Trophoblast cell (in vitro differentiated cells and primary cell): ENCODE data around the gene COQ10B.
A peak's percentile ranks its signal among the peaks of the same experiment; 100 is the strongest.

Experiments used
- DNase-seq, 2 donors: peaks; one replicate each; pipeline ENCODE4 v3.0.0-alpha.2; 2016
- H2AFZ ChIP-seq: 2 replicates; pipeline ENCODE4 v1.6.1; 2013; ENCODE audit warnings: low read length, moderate library complexity, mild to moderate bottlenecking; ENCODE audit not compliant: insufficient read depth, poor library complexity
- H2AK5ac ChIP-seq: 2 replicates; pipeline ENCODE4 v1.6.1; 2013; ENCODE audit warnings: mild to moderate bottlenecking, low read length
- H2BK120ac ChIP-seq: 2 replicates; pipeline ENCODE4 v1.6.1; 2013; ENCODE audit warnings: low read length, mild to moderate bottlenecking, moderate library complexity; ENCODE audit not compliant: insufficient read depth, poor library complexity
- H2BK12ac ChIP-seq: 2 replicates; pipeline ENCODE4 v1.6.1; 2013; ENCODE audit warnings: mild to moderate bottlenecking, low read length, moderate library complexity
- H2BK5ac ChIP-seq: 2 replicates; pipeline ENCODE4 v1.6.1; 2013; ENCODE audit warnings: low read length, low read depth, moderate library complexity, mild to moderate bottlenecking; ENCODE audit not compliant: poor library complexity
- H3K14ac ChIP-seq: 2 replicates; pipeline ENCODE4 v1.6.1; 2013; ENCODE audit warnings: mild to moderate bottlenecking, low read length
- H3K18ac ChIP-seq: 2 replicates; pipeline ENCODE4 v1.6.1; 2013; ENCODE audit warnings: mild to moderate bottlenecking, low read length
- H3K23ac ChIP-seq: 2 replicates; pipeline ENCODE4 v1.6.1; 2013; ENCODE audit warnings: low read length
- H3K27ac ChIP-seq: 2 replicates; pipeline ENCODE4 v1.5.1; 2013; ENCODE audit warnings: low read depth, mild to moderate bottlenecking, inconsistent platforms, low read length, moderate library complexity
- H3K27me3 ChIP-seq: 2 replicates; pipeline ENCODE4 v1.6.1; 2013; ENCODE audit warnings: inconsistent platforms, mild to moderate bottlenecking, low read length, moderate library complexity; ENCODE audit not compliant: insufficient read depth
- H3K36me3 ChIP-seq, 2 experiments: 1 replicate in 1 of 2; 2 replicates in 1 of 2; pipeline ENCODE4 v1.6.1; 2013; ENCODE audit warnings: low read length in 2 of 2, mild to moderate bottlenecking in 2 of 2, moderate library complexity in 1 of 2; ENCODE audit not compliant: insufficient read depth in 2 of 2, control insufficient read depth in 1 of 2
- H3K4ac ChIP-seq: 2 replicates; pipeline ENCODE4 v1.6.1; 2013; ENCODE audit warnings: low read depth, mild to moderate bottlenecking, low read length, moderate library complexity
- H3K4me1 ChIP-seq, 2 experiments: 1 replicate in 1 of 2; 2 replicates in 1 of 2; pipeline ENCODE4 v1.6.1; 2013; ENCODE audit warnings: low read length in 2 of 2, mild to moderate bottlenecking in 2 of 2, moderate library complexity in 1 of 2; ENCODE audit not compliant: insufficient read depth in 2 of 2, control insufficient read depth in 1 of 2
- H3K4me2 ChIP-seq: 2 replicates; pipeline ENCODE4 v1.6.1; 2013; ENCODE audit warnings: inconsistent platforms, mild to moderate bottlenecking, low read length, moderate library complexity
- H3K4me3 ChIP-seq: 2 replicates; pipeline ENCODE4 v1.5.1; 2013; ENCODE audit warnings: mild to moderate bottlenecking, low read depth, low read length, inconsistent platforms
- H3K79me1 ChIP-seq: one replicate; pipeline ENCODE4 v1.6.1; 2013; ENCODE audit warnings: low read length
- H3K79me2 ChIP-seq: 2 replicates; pipeline ENCODE4 v1.6.1; 2013; ENCODE audit warnings: low read length, mild to moderate bottlenecking; ENCODE audit not compliant: control insufficient read depth, insufficient read depth, poor library complexity
- H3K9ac ChIP-seq: 2 replicates; pipeline ENCODE4 v1.6.1; 2013; ENCODE audit warnings: mild to moderate bottlenecking, low read length
- H3K9me3 ChIP-seq: 2 replicates; pipeline ENCODE4 v1.6.1; 2013; ENCODE audit warnings: low read depth, mild to moderate bottlenecking, control low read depth, inconsistent platforms, low read length; ENCODE audit not compliant: insufficient read depth
- H4K12ac ChIP-seq: 2 replicates; pipeline ENCODE4 v1.6.1; 2013; ENCODE audit warnings: low read depth, mild to moderate bottlenecking, low read length, moderate library complexity
- H4K8ac ChIP-seq: 2 replicates; pipeline ENCODE4 v1.6.1; 2013; ENCODE audit warnings: low read depth, mild to moderate bottlenecking, low read length, moderate library complexity
- H4K91ac ChIP-seq: one replicate; pipeline ENCODE4 v1.6.1; 2013; ENCODE audit warnings: low read depth, mild to moderate bottlenecking, low read length, moderate library complexity
- WGBS: extraction: QIAGEN DNeasy Blood & Tissue Kit; methylation state at CpG from one replicate; pipeline ENCODE4 v1.1.7; 2013; ENCODE audit warnings: missing lambda C conversion rate; ENCODE audit not compliant: insufficient read length, insufficient coverage; ENCODE audit errors: extremely low coverage; 5-methylcytosine and 5-hydroxymethylcytosine counted together

COQ10B gene

DNA sequence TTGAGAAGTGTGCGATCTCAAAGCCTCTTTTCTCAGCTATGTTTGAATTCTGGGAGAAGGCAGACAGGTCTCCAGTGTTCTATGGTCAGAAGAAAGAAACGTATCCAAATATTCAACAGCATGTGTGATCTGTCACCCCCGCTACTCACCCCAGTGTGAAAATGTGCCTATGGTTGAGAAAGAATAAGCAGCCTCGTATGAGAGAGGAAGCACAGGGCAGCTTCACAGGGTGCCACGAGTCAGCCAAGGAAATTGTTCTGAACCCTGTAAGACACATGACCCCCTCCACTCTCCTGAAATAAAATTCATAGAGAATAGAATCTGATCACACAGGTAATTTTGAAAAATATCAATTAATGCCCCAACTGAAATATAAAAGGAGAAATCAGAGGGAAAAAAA, 10.5 kb upstream of the COQ10B start:
- WGBS, result no CpG with 5 or more reads among the region's 5 CpGs
- Histone ChIP-seq H3K9ac (no peak overlapping the region), H3K4me3 (no peak overlapping the region), H3K4ac (no peak overlapping the region), H3K4me1 (no peaks in the 10 kb centered on the region), H3K9me3 (no peaks in the 10 kb centered on the region), H4K8ac (no peak overlapping the region), H3K27ac (no peak overlapping the region), H3K79me1 (no peaks in the 10 kb centered on the region), H3K18ac (no peak overlapping the region), H2BK5ac (no peak overlapping the region), H2BK120ac (no peak overlapping the region), H4K12ac (no peak overlapping the region), H3K4me2 (no peak overlapping the region), H2AFZ (no peak overlapping the region), H3K23ac (no peak overlapping the region), H2AK5ac (no peak overlapping the region), H3K14ac (no peak overlapping the region), H3K27me3 (no peaks in the 10 kb centered on the region), H4K91ac (no peak overlapping the region), H3K36me3 (no peaks in the 10 kb centered on the region), H3K79me2 (no peaks in the 10 kb centered on the region), H2BK12ac (no peak overlapping the region)
- DNase-seq, result no peak

DNA sequence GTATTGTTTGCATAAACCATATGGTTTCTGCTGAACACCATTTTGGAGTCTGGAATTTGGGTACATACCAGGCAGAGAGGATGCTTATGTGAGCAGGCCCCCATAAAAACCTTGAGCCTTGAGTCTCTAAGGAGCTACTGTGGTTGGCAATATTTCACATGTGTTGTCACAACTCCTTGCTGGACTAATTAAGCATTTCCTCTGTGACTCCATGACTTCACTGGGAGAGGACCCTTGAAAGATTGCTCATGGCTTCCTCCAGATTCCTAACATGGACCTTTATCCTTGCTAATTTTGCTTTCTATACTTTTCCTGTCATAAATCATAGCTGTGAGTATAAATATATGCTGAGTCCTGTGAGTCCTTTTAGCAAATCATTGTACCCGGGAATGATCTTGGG, 7.6 kb upstream of the COQ10B start:
- Histone ChIP-seq H4K12ac (no peak overlapping the region), H3K4me2 (no peak overlapping the region), H2AFZ (no peak overlapping the region), H4K91ac (no peak overlapping the region), H3K79me2 (no peaks in the 10 kb centered on the region), H3K36me3 (no peaks in the 10 kb centered on the region), H3K4ac (no peak overlapping the region), H3K4me1 (no peaks in the 10 kb centered on the region), H3K27ac (no peak overlapping the region), H3K79me1 (no peaks in the 10 kb centered on the region), H3K4me3 (no peak overlapping the region), H3K27me3 (no peaks in the 10 kb centered on the region), H4K8ac (no peak overlapping the region), H2BK120ac (no peak overlapping the region), H3K9me3 (no peaks in the 10 kb centered on the region), H2BK5ac (no peak overlapping the region), H2AK5ac (no peak overlapping the region), H3K23ac (no peak overlapping the region), H2BK12ac (no peak overlapping the region), H3K9ac (no peak overlapping the region), H3K18ac (no peak overlapping the region), H3K14ac (no peak overlapping the region)
- no peak for DNase-seq
- no CpG with 5 or more reads among the region's 1 CpG for WGBS

DNA sequence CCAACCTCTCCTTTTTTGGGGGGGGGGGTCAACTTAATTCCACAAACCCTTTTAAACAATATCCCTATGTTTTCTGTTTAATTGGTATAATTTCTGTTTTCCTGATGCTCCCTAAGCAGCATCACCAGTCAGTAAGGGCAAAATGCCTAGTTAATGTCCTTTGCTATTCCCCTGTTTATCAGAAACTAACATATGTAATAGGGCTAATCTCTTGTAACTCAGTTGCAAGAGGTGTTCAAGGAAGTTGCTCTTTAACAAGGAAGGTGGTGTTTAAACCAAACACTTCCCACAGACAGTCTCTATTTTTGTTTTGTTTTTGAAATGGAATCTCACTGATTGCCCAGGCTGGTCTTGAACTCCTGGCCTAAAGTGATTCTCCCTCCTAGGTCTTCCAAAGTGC, 6.5 kb upstream of the COQ10B start:
- H4K8ac ChIP-seq, result no peak overlapping the region
- H2BK12ac ChIP-seq, result no peak overlapping the region
- no peaks in the 10 kb centered on the region for H3K79me1 ChIP-seq
- H3K18ac ChIP-seq, result no peak overlapping the region
- no peaks in the 10 kb centered on the region for H3K36me3 ChIP-seq
- H3K27ac ChIP-seq, result no peak overlapping the region
- no peak overlapping the region for H3K14ac ChIP-seq
- no peaks in the 10 kb centered on the region for H3K4me1 ChIP-seq
- H2BK120ac ChIP-seq, result no peak overlapping the region
- H2AFZ ChIP-seq, result no peak overlapping the region
- H3K23ac ChIP-seq, result no peak overlapping the region
- no peak for DNase-seq
- H2BK5ac ChIP-seq, result no peak overlapping the region
- no peaks in the 10 kb centered on the region for H3K79me2 ChIP-seq
- H2AK5ac ChIP-seq, result no peak overlapping the region
- no peak overlapping the region for H3K9ac ChIP-seq
- no peak overlapping the region for H4K12ac ChIP-seq
- no peak overlapping the region for H3K4ac ChIP-seq
- no peak overlapping the region for H3K4me3 ChIP-seq
- H3K27me3 ChIP-seq, result no peaks in the 10 kb centered on the region
- no peaks in the 10 kb centered on the region for H3K9me3 ChIP-seq
- no peak overlapping the region for H4K91ac ChIP-seq
- H3K4me2 ChIP-seq, result no peak overlapping the region

DNA sequence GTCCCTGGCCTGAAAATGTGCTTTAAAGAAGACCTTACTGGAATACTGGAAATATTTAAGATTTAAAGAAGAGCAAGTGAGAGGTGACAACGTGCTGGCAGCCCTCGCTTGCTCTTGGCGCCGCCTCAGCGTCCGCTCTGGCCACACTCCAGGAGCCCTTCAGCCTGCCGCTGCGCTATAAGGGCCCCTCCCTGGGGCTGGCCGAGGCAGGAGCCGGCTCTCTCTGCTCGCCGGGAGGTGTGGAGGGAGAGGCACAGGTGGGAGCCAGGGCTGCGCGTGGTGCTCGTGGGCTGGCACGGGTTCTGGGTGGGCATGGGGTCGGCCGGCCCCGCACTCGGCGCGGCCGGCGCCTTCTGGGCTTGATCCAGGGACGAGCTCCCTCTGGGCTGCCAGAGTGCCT, 2.9 kb upstream of the COQ10B start:
- H2BK5ac ChIP-seq, result no peak overlapping the region
- no peak overlapping the region for H2BK12ac ChIP-seq
- no peak overlapping the region for H3K23ac ChIP-seq
- no peaks in the 10 kb centered on the region for H3K4me1 ChIP-seq
- no peak overlapping the region for H2AK5ac ChIP-seq
- no peak overlapping the region for H4K12ac ChIP-seq
- H4K91ac ChIP-seq, result no peak overlapping the region
- no peak overlapping the region for H3K4ac ChIP-seq
- H3K14ac ChIP-seq, result no peak overlapping the region
- peak in 1 of 2 donors; percentile 16 for DNase-seq
- no peak overlapping the region for H3K4me3 ChIP-seq
- no peak overlapping the region for H3K27ac ChIP-seq
- H3K9me3 ChIP-seq, result no peaks in the 10 kb centered on the region
- H3K36me3 ChIP-seq, result no peaks in the 10 kb centered on the region
- H3K4me2 ChIP-seq, result no peak overlapping the region
- H2AFZ ChIP-seq, result no peak overlapping the region
- H3K27me3 ChIP-seq, result no peaks in the 10 kb centered on the region
- no peak overlapping the region for H3K18ac ChIP-seq
- H3K9ac ChIP-seq, result no peak overlapping the region
- H2BK120ac ChIP-seq, result no peak overlapping the region
- peaks cover 6% of the 10 kb centered on the region for H3K79me2 ChIP-seq
- peaks cover 7% of the 10 kb centered on the region for H3K79me1 ChIP-seq
- no peak overlapping the region for H4K8ac ChIP-seq
- no CpG with 5 or more reads among the region's 25 CpGs for WGBS
